Measurements from ENCODE around the gene CLMP. TPM values are rescaled to one million over a fixed set of nuclear protein-coding genes. Genes with fewer than 3 reads are reported as not detected.
A peak's percentile ranks its signal among the peaks of the same experiment; 100 is the strongest.

The CLMP gene
- total RNA-seq, 1 donor from 2014 or later, result 3.4 TPM

GRCh38 chr11:123076484-123076883 lies 118.6 kb downstream of the CLMP start:
- intact Hi-C loops (cut with micrococcal nuclease), result no loop called here
- H3K4me1 ChIP-seq, result peaks cover 3% of the 10 kb centered on the region
- no peaks in the 10 kb centered on the region for H3K9me3 ChIP-seq (replicated peaks)
- H3K27ac ChIP-seq (replicated peaks), result no peak overlapping the region
- TF ChIP-seq CTCF (IDR thresholded peaks at IDR 0.05; ENCODE audit: borderline replicate concordance), result no peak
- no peak for DNase-seq
- peaks cover 10% of the 10 kb centered on the region for H3K36me3 ChIP-seq
- no peak overlapping the region for H3K4me3 ChIP-seq
- no peaks in the 10 kb centered on the region for H3K27me3 ChIP-seq (ENCODE audit: low read depth)

DNA sequence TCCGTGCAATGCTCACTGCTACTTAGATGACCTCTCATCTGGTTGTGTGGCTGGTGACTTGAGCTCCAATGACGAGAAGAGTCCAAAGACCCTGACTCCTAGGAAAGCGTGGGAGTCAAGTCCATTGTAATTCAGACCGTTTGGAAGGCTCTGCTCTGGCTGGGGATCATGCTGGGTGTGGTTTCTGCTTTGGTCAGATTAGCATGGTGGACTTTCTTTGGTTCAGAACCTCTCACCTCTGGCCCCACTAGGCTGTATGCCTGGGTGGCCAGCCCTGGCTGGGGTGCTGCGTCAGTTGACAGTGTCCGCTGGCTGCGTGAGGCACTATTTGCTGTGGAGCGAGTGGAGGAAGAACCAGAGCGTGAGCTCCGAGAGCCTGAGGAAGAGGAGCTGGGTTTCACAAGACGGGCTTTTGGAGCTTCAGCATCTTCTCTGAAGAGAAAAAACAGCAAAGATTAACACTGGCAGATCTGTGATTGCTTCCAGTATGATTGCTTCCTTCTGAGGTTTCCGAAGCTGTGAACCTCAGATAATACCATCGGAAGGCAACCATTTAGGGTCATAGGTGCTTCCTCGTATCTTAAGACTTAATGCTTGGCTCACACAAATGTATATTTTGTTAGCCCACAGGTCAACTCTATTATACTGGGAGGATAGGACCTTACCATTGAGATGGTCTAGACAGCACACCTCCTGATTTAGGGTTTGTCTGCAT lies 121.5 kb downstream of the CLMP start:
- H3K36me3 ChIP-seq, result peaks cover 10% of the 10 kb centered on the region
- DNase-seq, result no peak

DNA sequence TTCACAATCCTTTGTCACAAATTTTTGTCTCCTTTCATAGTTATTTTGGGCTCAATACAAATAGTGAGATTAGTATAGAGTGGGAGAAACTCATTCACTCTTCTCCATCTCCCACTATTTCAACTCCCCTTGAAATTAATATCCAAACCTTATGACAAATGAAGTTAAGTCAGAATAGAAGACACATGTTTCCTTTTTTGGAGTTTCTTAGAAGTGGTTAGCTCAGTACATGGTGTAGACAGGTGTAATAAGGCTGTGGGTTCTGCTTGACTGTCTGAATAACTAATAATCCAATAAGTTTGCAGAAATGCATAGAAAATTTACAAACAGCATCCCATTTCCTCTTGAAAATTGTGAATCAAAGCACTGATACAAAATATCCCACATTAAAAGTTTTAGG lies 122.3 kb downstream of the CLMP start:
- Histone ChIP-seq H3K27me3 (ENCODE audit: low read depth) (no peaks in the 10 kb centered on the region), H3K9me3 (replicated peaks) (no peaks in the 10 kb centered on the region), H3K27ac (replicated peaks) (no peak overlapping the region), H3K4me1 (peaks cover 20% of the 10 kb centered on the region), H3K36me3 (peaks cover 10% of the 10 kb centered on the region), H3K4me3 (no peak overlapping the region)
- intact Hi-C loops (cut with micrococcal nuclease), result no loop called here
- no peak for DNase-seq
- TF ChIP-seq CTCF (IDR thresholded peaks at IDR 0.05; ENCODE audit: borderline replicate concordance), result no peak

More for the DNA sequence above, 121.5 kb downstream of the CLMP start:
- intact Hi-C loops (cut with micrococcal nuclease), result no loop called here
- Histone ChIP-seq H3K27ac (replicated peaks) (no peak overlapping the region), H3K4me1 (peaks cover 20% of the 10 kb centered on the region), H3K27me3 (ENCODE audit: low read depth) (no peaks in the 10 kb centered on the region), H3K4me3 (no peak overlapping the region), H3K9me3 (replicated peaks) (no peaks in the 10 kb centered on the region)
- TF ChIP-seq CTCF (IDR thresholded peaks at IDR 0.05; ENCODE audit: borderline replicate concordance), result no peak

DNA sequence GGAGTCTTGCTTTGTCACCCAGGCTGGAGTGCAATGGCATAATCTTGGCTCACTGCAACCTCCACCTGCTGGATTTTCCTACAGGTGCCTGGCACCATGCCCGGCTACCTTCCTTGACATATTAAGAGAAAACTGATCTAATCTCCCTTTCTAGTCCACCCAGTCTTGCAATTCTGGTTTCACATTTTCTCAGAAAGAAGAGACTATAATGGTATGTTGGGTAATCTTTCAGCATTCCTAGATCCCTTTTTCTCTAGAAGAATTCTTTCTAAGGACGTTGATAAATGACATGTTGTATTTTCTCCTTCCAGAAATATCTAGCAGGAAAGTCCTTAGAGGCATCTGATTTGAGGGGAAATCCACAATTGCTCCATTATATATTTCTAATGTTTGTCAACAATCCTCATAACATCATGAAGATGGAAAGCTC lies 122.7 kb downstream of the CLMP start:
- TF ChIP-seq CTCF (IDR thresholded peaks at IDR 0.05; ENCODE audit: borderline replicate concordance), result no peak
- H3K9me3 ChIP-seq (replicated peaks), result no peaks in the 10 kb centered on the region
- intact Hi-C loops (cut with micrococcal nuclease), result no loop called here
- no peak overlapping the region for H3K27ac ChIP-seq (replicated peaks)
- H3K27me3 ChIP-seq (ENCODE audit: low read depth), result no peaks in the 10 kb centered on the region
- H3K4me1 ChIP-seq, result peaks cover 20% of the 10 kb centered on the region
- no peak overlapping the region for H3K4me3 ChIP-seq
- peaks cover 10% of the 10 kb centered on the region for H3K36me3 ChIP-seq
- no peak for DNase-seq

DNA sequence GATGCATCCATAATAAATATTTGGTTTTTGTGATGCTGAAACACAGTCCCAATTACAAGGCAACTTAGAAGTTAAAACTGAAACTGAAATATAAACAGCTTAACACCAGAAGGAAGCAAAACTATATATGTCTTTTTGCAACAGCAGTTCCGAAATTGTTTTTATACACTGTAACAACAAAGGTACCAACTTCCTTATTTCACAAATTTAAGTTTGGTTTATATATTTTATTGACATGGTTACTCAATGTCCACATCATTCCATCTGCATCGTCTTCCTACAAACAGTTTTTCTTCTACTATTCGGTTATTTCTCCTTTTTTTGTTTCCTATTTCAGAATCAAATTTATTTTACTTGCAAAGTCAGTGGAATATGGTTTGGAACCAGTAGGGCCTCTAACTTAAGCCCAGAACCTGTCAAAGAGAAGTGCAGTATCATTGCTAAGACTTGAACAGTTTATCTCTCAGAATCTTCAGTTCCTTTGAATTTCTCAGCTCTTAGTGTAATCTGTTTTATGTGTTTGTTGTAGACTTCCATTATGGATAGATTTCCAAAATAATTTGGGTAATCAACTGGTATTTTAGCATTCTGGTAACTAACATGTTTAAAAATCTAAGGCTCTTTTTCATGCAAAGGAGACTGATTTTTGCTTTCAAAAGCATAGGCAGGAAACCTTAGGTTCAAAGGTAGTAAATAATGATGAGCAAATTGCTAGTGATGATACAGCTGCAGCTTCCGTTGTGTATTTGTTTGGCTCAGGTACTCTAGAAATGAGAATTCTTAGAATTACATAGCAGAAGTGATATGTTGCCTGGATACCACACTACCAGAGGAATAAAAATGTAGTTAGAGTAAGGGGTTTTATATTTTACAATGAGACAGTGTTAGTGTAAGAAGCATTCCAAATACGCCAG lies 124.9 kb downstream of the CLMP start:
- intact Hi-C loops (cut with micrococcal nuclease), result no loop called here
- H3K4me3 ChIP-seq, result peak overlapping the region; percentile 47
- peaks cover 30% of the 10 kb centered on the region for H3K4me1 ChIP-seq

More for the DNA sequence above, 124.9 kb downstream of the CLMP start:
- no peaks in the 10 kb centered on the region for H3K27me3 ChIP-seq (ENCODE audit: low read depth)
- TF ChIP-seq CTCF (IDR thresholded peaks at IDR 0.05; ENCODE audit: borderline replicate concordance), result no peak
- H3K27ac ChIP-seq (replicated peaks), result peak overlapping the region; percentile 55
- peaks cover 9% of the 10 kb centered on the region for H3K36me3 ChIP-seq
- no peak for DNase-seq
- no peaks in the 10 kb centered on the region for H3K9me3 ChIP-seq (replicated peaks)
